Ovary (tissue), 9 donors: ENCODE results near the gene RPL37. TPM values are rescaled to one million over a fixed set of nuclear protein-coding genes. Genes with fewer than 3 reads are reported as not detected.
"Not testable (repeated sequence)": the region's sequence is repeated elsewhere in the genome, so short reads cannot be mapped to it uniquely, and the experiment has no call there.

Source experiments
- DNase-seq, 5 donors: peaks; one replicate each; pipeline ENCODE4 v3.0.0-alpha.2; 2019 to 2020
- H3K27ac ChIP-seq, 2 donors: fragments of 200-600 bp; one replicate each; pipeline versions ENCODE4 v1.5.1 to v1.8.0; 2019 to 2022
- H3K27me3 ChIP-seq: fragments of 200-600 bp; one replicate; pipeline ENCODE4 v1.8.0; 2022
- H3K36me3 ChIP-seq: fragments of 200-600 bp; sonication (generic); one replicate; pipeline ENCODE4 v1.5.1; 2019
- H3K4me1 ChIP-seq: one replicate; pipeline ENCODE4 v1.8.1; 2013; ENCODE audit warnings: mild to moderate bottlenecking, moderate library complexity; ENCODE audit not compliant: insufficient read depth
- H3K4me3 ChIP-seq: fragments of 200-600 bp; sonication (generic); one replicate; pipeline ENCODE4 v1.5.1; 2017
- H3K9me3 ChIP-seq, 2 donors: fragments of 200-600 bp in 1 of 2; sonication (generic) in 1 of 2; one replicate each; pipeline versions ENCODE4 v1.5.1 to v1.8.1; 2013 to 2019; ENCODE audit warnings: mild to moderate bottlenecking in 1 of 2, moderate library complexity in 1 of 2
- CTCF ChIP-seq, 3 donors: fragments of 450-650 bp in 2 of 3; fragments of 200-600 bp in 1 of 3; IDR thresholded peaks; one replicate each; pipeline versions ENCODE4 v1.5.1 to v1.8.0; 2016 to 2022; ENCODE audit warnings: antibody characterized with exemption in 3 of 3, mild to moderate bottlenecking in 1 of 3
- EP300 ChIP-seq: sonication (generic); formaldehyde crosslinking; IDR thresholded peaks from one replicate; pipeline ENCODE4 v1.6.1; 2017; ENCODE audit warnings: antibody characterized with exemption
- POLR2A ChIP-seq: fragments of 450-650 bp; IDR thresholded peaks from one replicate; pipeline ENCODE4 v1.6.1; 2017; ENCODE audit warnings: antibody characterized with exemption, mild to moderate bottlenecking, moderate library complexity
- WGBS, 3 donors: extraction: QIAGEN DNeasy Blood & Tissue Kit in 1 of 3; methylation state at CpG; one replicate each; pipeline versions ENCODE4 v1.1.5 to v1.1.7; 2013 to 2017; 5-methylcytosine and 5-hydroxymethylcytosine counted together
- intact Hi-C, 4 donors: fragments of 100-400 bp; cut with DNase I; formaldehyde crosslinking; loops; one replicate each; pipeline versions ENCODE4 v1.11.0 to v1.15.1; 2022 to 2023
- polyA plus RNA-seq, 2 donors: library from polyadenylated mRNA; stranded (reverse); fragments of 200-250 nt in 1 of 2; fragments of 350-450 nt in 1 of 2; fragmentation: Illumina TruSeq in 1 of 2; extraction: RNeasy Lipid Tissue Mini Kit (QIAGEN cat#74804) in 1 of 2; gene quantifications; one replicate each; pipeline ENCODE4 v1.2.3, GENCODE V29; 2013 to 2014
- total RNA-seq, 7 donors: library from RNA; depleted of rRNA in 2 of 7; stranded (reverse); fragments of >200 nt in 2 of 7; fragmentation: NEBNext Ultra II Directional in 3 of 7; extraction: Animal tissue kit (Norgen Biotek cat#: 25700) in 3 of 7; gene quantifications; one replicate each; pipeline versions ENCODE4 v1.1.0 to v1.2.4, GENCODE V29; 2016 to 2023
- donor health status: DM: no; HTN: no; CAD: no; lungs with moderate emphysema.
- donor health status: DM: no; HTN: no; CAD: no.
- donor health status: Bipolar disorder and iron deficiency.
- donor health status: DM: yes; HTN: yes; CAD: no.
- donor health status: DM: no; HTN: no; CAD: no.
- donor health status: DM: yes; HTN: yes; CAD: no.

Gene RPL37
- total and polyA plus RNA-seq, 9 donors = 686 to 4,164 (median 2,386) TPM

- WGBS, 3 donors = 90 to 100% (median 99%) methylated on average over 1 of the region's 1 CpG
- TF ChIP-seq EP300 (no peak), CTCF (IDR thresholded peaks at IDR 0.05) (no peak), POLR2A (no peak)
- peaks cover 3% of the 10 kb centered on the region for H3K4me1 ChIP-seq
- intact Hi-C loops = no loop called here
- no peak overlapping the region for H3K4me3 ChIP-seq
- no peaks in the 10 kb centered on the region for H3K36me3 ChIP-seq
- no peaks in the 10 kb centered on the region for H3K27me3 ChIP-seq
- DNase-seq = no peak
- no peaks in the 10 kb centered on the region for H3K9me3 ChIP-seq
- no peak overlapping the region for H3K27ac ChIP-seq
These were observed 47.0 kb downstream of the RPL37 start for GRCh38 chr5:40787986-40788385.

- H3K9me3 ChIP-seq, DNase-seq, H3K4me1 ChIP-seq, H3K36me3 ChIP-seq, H3K27ac ChIP-seq, H3K4me3 ChIP-seq, intact Hi-C loops, H3K27me3 ChIP-seq: not testable (repeated sequence)
- WGBS, 3 donors = 98 to 100% (median 99%) methylated on average over 3 of the region's 3 CpGs
These were observed 48.4 kb downstream of the RPL37 start for GRCh38 chr5:40786664-40787063.

GRCh38 chr5:40784916-40785315, 50.1 kb downstream of the RPL37 start:
- Histone ChIP-seq H3K4me1 (peaks cover 3% of the 10 kb centered on the region), H3K36me3 (no peaks in the 10 kb centered on the region), H3K27me3 (no peaks in the 10 kb centered on the region), H3K9me3 (no peaks in the 10 kb centered on the region), H3K4me3 (no peak overlapping the region), H3K27ac (no peak overlapping the region)
- WGBS, 3 donors = 84 to 93% (median 89%) methylated on average over 1 of the region's 1 CpG
- intact Hi-C loops = no loop called here
- TF ChIP-seq CTCF (IDR thresholded peaks at IDR 0.05) = no peak
- no peak for TF ChIP-seq EP300
- no peak for TF ChIP-seq POLR2A
- no peak for DNase-seq

- Histone ChIP-seq H3K27ac (no peak overlapping the region), H3K27me3 (no peaks in the 10 kb centered on the region), H3K36me3 (no peaks in the 10 kb centered on the region), H3K9me3 (no peaks in the 10 kb centered on the region), H3K4me3 (no peak overlapping the region), H3K4me1 (peaks cover 3% of the 10 kb centered on the region)
- WGBS, 3 donors = 96 to 100% (median 96%) methylated on average over 1 of the region's 1 CpG
- intact Hi-C loops = no loop called here
- no peak for DNase-seq
- TF ChIP-seq EP300 = no peak
- no peak for TF ChIP-seq POLR2A
- no peak for TF ChIP-seq CTCF (IDR thresholded peaks at IDR 0.05)
These were observed 50.9 kb downstream of the RPL37 start for GRCh38 chr5:40784027-40784653.

- TF ChIP-seq POLR2A = no peak
- no peak for TF ChIP-seq CTCF (IDR thresholded peaks at IDR 0.05)
- TF ChIP-seq EP300 = no peak
- Histone ChIP-seq H3K4me3 (no peak overlapping the region), H3K4me1 (peaks cover 3% of the 10 kb centered on the region), H3K27me3 (no peaks in the 10 kb centered on the region), H3K9me3 (no peaks in the 10 kb centered on the region), H3K36me3 (no peaks in the 10 kb centered on the region), H3K27ac (no peak overlapping the region)
- no peak for DNase-seq
- intact Hi-C loops = no loop called here
These were observed 53.1 kb downstream of the RPL37 start for GRCh38 chr5:40781843-40782409.
